Retinal pigment epithelial cell (primary cell): ENCODE results near the gene NFILZ.
A peak's percentile ranks its signal among the peaks of the same experiment; 100 is the strongest.

Experiments used
- DNase-seq: peaks from one replicate; pipeline ENCODE4 v3.0.0-alpha.2; 2010; ENCODE audit warnings: low read depth
- H3K4me3 ChIP-seq: 2 replicates; pipeline ENCODE4 v1.5.1; 2011; ENCODE audit warnings: mild to moderate bottlenecking, low read length, control low read depth, moderate library complexity
- CTCF ChIP-seq: conservative IDR thresholded peaks from 2 replicates; pipeline ENCODE4 v1.5.1; 2011; ENCODE audit warnings: low read depth, low read length, control low read depth, inconsistent platforms

Gene NFILZ

GRCh38 chr19:8629996-8630683, at the start of gene NFILZ:
Gene NFILZ (plus strand): TSS chr19:8630633. CDS start chr19:8676766, 46,133 bp downstream.
- TF ChIP-seq CTCF = no peak
- no peak for DNase-seq
- no peak within 1 kb of the TSS for H3K4me3 ChIP-seq

- no peak for DNase-seq
- H3K4me3 ChIP-seq = no peak overlapping the region
- peak; percentile 97 for TF ChIP-seq CTCF
Observed at GRCh38 chr19:8580710-8581281, 49.6 kb upstream of the NFILZ start.

- TF ChIP-seq CTCF = no peak
- H3K4me3 ChIP-seq = no peak overlapping the region
- no peak for DNase-seq
Observed at GRCh38 chr19:8584965-8585893, 45.2 kb upstream of the NFILZ start.

- DNase-seq = no peak
- no peak overlapping the region for H3K4me3 ChIP-seq
- TF ChIP-seq CTCF = peak; percentile 61
Observed at GRCh38 chr19:8585894-8586750, 44.3 kb upstream of the NFILZ start.

- H3K4me3 ChIP-seq = no peak overlapping the region
- no peak for DNase-seq
- TF ChIP-seq CTCF = no peak
Observed at GRCh38 chr19:8589177-8589714, 41.2 kb upstream of the NFILZ start.

GRCh38 chr19:8592231-8593009, 38.0 kb upstream of the NFILZ start:
- TF ChIP-seq CTCF = no peak
- H3K4me3 ChIP-seq = no peak overlapping the region
- DNase-seq = no peak
